Neural progenitor cell (in vitro differentiated cells): ENCODE data around the gene PRDM16. TPM values are rescaled to one million over a fixed set of nuclear protein-coding genes. Genes with fewer than 3 reads are reported as not detected.
"Not testable (repeated sequence)": the region's sequence is repeated elsewhere in the genome, so short reads cannot be mapped to it uniquely, and the experiment has no call there.

ENCODE experiments used
- DNase-seq: peaks from one replicate; pipeline ENCODE4 v3.0.0-alpha.2; 2016; ENCODE audit warnings: low spot score
- H2AFZ ChIP-seq: fragments of 200-600 bp; sonication (generic); replicated peaks from 2 replicates; pipeline ENCODE4 v1.6.1; 2016; ENCODE audit warnings: antibody characterized with exemption
- H3F3A ChIP-seq: fragments of 200-600 bp; sonication (generic); 2 replicates; pipeline ENCODE4 v1.6.1; 2016; ENCODE audit warnings: antibody characterized with exemption, low read depth
- H3K27ac ChIP-seq: fragments of 200-600 bp; sonication (generic); 2 replicates; pipeline ENCODE4 v1.5.1; 2016; ENCODE audit warnings: mild to moderate bottlenecking
- H3K27me3 ChIP-seq: fragments of 200-600 bp; sonication (generic); 2 replicates; pipeline ENCODE4 v1.6.1; 2016; ENCODE audit warnings: mild to moderate bottlenecking, moderate library complexity
- H3K36me3 ChIP-seq: fragments of 200-600 bp; sonication (generic); 2 replicates; pipeline ENCODE4 v1.5.1; 2016
- H3K4me1 ChIP-seq: fragments of 200-600 bp; sonication (generic); 2 replicates; pipeline ENCODE4 v1.6.1; 2016; ENCODE audit warnings: mixed run types
- H3K4me2 ChIP-seq: fragments of 200-600 bp; sonication (generic); 2 replicates; pipeline ENCODE4 v1.6.1; 2016
- H3K4me3 ChIP-seq: fragments of 200-600 bp; sonication (generic); 2 replicates; pipeline ENCODE4 v1.5.1; 2016
- H3K79me2 ChIP-seq: fragments of 200-600 bp; sonication (generic); 2 replicates; pipeline ENCODE4 v1.6.1; 2016; ENCODE audit warnings: low read depth
- H3K9ac ChIP-seq: fragments of 200-600 bp; sonication (generic); 2 replicates; pipeline ENCODE4 v1.6.1; 2016
- H3K9me3 ChIP-seq: fragments of 200-600 bp; sonication (generic); 2 replicates; pipeline ENCODE4 v1.5.1; 2016; ENCODE audit warnings: low read depth
- H4K20me1 ChIP-seq: fragments of 200-600 bp; sonication (generic); 2 replicates; pipeline ENCODE4 v1.6.1; 2016; ENCODE audit warnings: low read depth
- H3K27ac Mint-ChIP-seq: 3 replicates; pipeline ENCODE4 v1.8.0; 2021; ENCODE audit warnings: mixed read lengths
- H3K27me3 Mint-ChIP-seq: 2 replicates; pipeline ENCODE4 v1.8.0; 2022; ENCODE audit warnings: low read depth, mild to moderate bottlenecking, inconsistent platforms, moderate library complexity, mixed read lengths; ENCODE audit not compliant: insufficient read depth
- H3K36me3 Mint-ChIP-seq: 3 replicates; pipeline ENCODE4 v1.8.0; 2021; ENCODE audit warnings: mixed read lengths
- H3K4me1 Mint-ChIP-seq: 3 replicates; pipeline ENCODE4 v1.8.0; 2021; ENCODE audit warnings: mixed read lengths
- H3K4me3 Mint-ChIP-seq: 3 replicates; pipeline ENCODE4 v1.8.0; 2021; ENCODE audit warnings: mild to moderate bottlenecking, moderate library complexity, mixed read lengths
- H3K9me3 Mint-ChIP-seq: 3 replicates; pipeline ENCODE4 v1.8.0; 2020; ENCODE audit warnings: mixed read lengths
- CTCF ChIP-seq: fragments of 200-600 bp; sonication (generic); IDR thresholded peaks from 2 replicates; pipeline ENCODE4 v1.5.1; 2017; ENCODE audit warnings: antibody characterized with exemption, mild to moderate bottlenecking
- EZH2 ChIP-seq: fragments of 200-600 bp; sonication (generic); IDR thresholded peaks from 2 replicates; pipeline ENCODE4 v1.6.1; 2017; ENCODE audit warnings: antibody characterized with exemption, mild to moderate bottlenecking, moderate library complexity
- EZH2phosphoT487 ChIP-seq: fragments of 200-600 bp; sonication (generic); IDR thresholded peaks from 2 replicates; pipeline ENCODE4 v1.6.1; 2017; ENCODE audit warnings: antibody characterized with exemption
- total RNA-seq: library from RNA; depleted of rRNA; stranded (reverse); fragments of >200 nt; gene quantifications from 2 replicates; pipeline ENCODE4 v1.2.3, GENCODE V29; 2015; ENCODE audit warnings: low replicate concordance

Gene PRDM16
- total RNA-seq, 1 donor from 2014 or later: 1.9 TPM

GRCh38 chr1:3284691-3285090, 215.7 kb downstream of the PRDM16 start:
- Histone ChIP-seq H4K20me1 (no peaks in the 10 kb centered on the region), H3K4me3 (no peak overlapping the region), H3K36me3 (no peaks in the 10 kb centered on the region), H3K27ac (no peak overlapping the region), H3K79me2 (no peaks in the 10 kb centered on the region), H3K9ac (no peak overlapping the region), H3K9me3 (no peaks in the 10 kb centered on the region), H3K4me1 (no peaks in the 10 kb centered on the region), H3F3A (no peaks in the 10 kb centered on the region), H3K4me2 (no peak overlapping the region), H3K27me3 (no peaks in the 10 kb centered on the region), H2AFZ (no peak overlapping the region)
- peaks cover 18% of the 10 kb centered on the region for H3K4me1 Mint-ChIP-seq
- H3K27ac Mint-ChIP-seq: no peak overlapping the region
- H3K36me3 Mint-ChIP-seq: no peaks in the 10 kb centered on the region
- no peak overlapping the region for H3K4me3 Mint-ChIP-seq
- H3K9me3 Mint-ChIP-seq: no peaks in the 10 kb centered on the region
- DNase-seq: no peak
- TF ChIP-seq EZH2phosphoT487: no peak
- no peak for TF ChIP-seq CTCF
- no peak for TF ChIP-seq EZH2
- H3K27me3 Mint-ChIP-seq: peaks cover 14% of the 10 kb centered on the region

DNA sequence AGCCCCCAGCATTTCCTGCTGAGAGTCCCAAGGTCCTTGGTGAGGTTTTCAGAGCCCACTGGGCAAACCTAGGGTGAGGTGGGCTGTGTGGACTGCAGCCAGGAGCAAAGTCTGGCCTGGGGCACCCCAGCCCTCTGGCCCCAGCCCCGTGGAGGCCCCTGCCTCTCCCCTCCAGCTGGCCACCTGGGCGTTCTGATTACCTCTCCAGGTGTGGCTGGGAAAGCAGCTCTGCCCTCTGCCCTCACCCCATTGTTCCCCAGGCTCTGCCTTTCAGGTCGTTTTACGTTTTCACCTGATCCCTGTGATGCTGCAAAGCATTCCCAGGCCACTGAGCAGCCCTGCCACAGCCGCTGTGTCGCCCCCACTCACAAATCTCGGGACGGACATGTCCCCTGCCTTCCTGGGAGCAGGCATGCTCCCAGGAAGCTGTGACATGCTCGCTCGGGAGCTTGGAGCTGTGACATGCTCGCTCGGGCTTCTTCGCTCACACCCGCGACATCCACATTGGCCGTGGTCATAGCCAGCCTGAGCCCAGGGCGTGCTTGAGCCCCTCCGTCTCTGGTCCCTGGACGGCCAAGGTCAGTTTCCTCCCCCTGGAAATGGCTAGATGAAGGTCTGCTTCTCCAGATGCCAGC, 216.2 kb downstream of the PRDM16 start:
- H3K4me2 ChIP-seq: no peak overlapping the region
- no peak overlapping the region for H2AFZ ChIP-seq
- H3K9me3 ChIP-seq: no peaks in the 10 kb centered on the region
- H3K27me3 Mint-ChIP-seq: peaks cover 14% of the 10 kb centered on the region
- no peaks in the 10 kb centered on the region for H3F3A ChIP-seq
- H3K9me3 Mint-ChIP-seq: no peaks in the 10 kb centered on the region
- H3K27ac Mint-ChIP-seq: no peak overlapping the region
- DNase-seq: no peak
- no peaks in the 10 kb centered on the region for H3K4me1 ChIP-seq
- no peak for TF ChIP-seq CTCF
- TF ChIP-seq EZH2: no peak
- TF ChIP-seq EZH2phosphoT487: no peak
- H3K36me3 Mint-ChIP-seq: no peaks in the 10 kb centered on the region
- peaks cover 16% of the 10 kb centered on the region for H3K4me1 Mint-ChIP-seq
- H3K36me3 ChIP-seq: no peaks in the 10 kb centered on the region
- no peaks in the 10 kb centered on the region for H3K27me3 ChIP-seq
- no peak overlapping the region for H3K27ac ChIP-seq
- H4K20me1 ChIP-seq: no peaks in the 10 kb centered on the region
- no peak overlapping the region for H3K4me3 ChIP-seq
- no peak overlapping the region for H3K4me3 Mint-ChIP-seq
- H3K9ac ChIP-seq: no peak overlapping the region
- no peaks in the 10 kb centered on the region for H3K79me2 ChIP-seq

GRCh38 chr1:3287095-3287494, 218.1 kb downstream of the PRDM16 start:
- H3K4me1 ChIP-seq, H2AFZ ChIP-seq, H3K4me3 Mint-ChIP-seq, H3K36me3 ChIP-seq, H3F3A ChIP-seq, H3K9me3 ChIP-seq, H3K79me2 ChIP-seq, H3K27me3 ChIP-seq, H3K9ac ChIP-seq, DNase-seq, H3K36me3 Mint-ChIP-seq, H3K27ac ChIP-seq, H3K4me3 ChIP-seq, H3K9me3 Mint-ChIP-seq, H4K20me1 ChIP-seq, H3K4me2 ChIP-seq, H3K27ac Mint-ChIP-seq: not testable (repeated sequence)
- peaks cover 15% of the 10 kb centered on the region for H3K4me1 Mint-ChIP-seq
- H3K27me3 Mint-ChIP-seq: peaks cover 10% of the 10 kb centered on the region

- H2AFZ ChIP-seq: no peak overlapping the region
- H3K4me1 Mint-ChIP-seq: peaks cover 21% of the 10 kb centered on the region
- no peak overlapping the region for H3K27ac ChIP-seq
- no peak overlapping the region for H3K27ac Mint-ChIP-seq
- TF ChIP-seq EZH2phosphoT487 (no peak), EZH2 (no peak), CTCF (no peak)
- H3K36me3 ChIP-seq: no peaks in the 10 kb centered on the region
- no peaks in the 10 kb centered on the region for H3F3A ChIP-seq
- no peaks in the 10 kb centered on the region for H3K9me3 Mint-ChIP-seq
- no peak overlapping the region for H3K9ac ChIP-seq
- peaks cover 8% of the 10 kb centered on the region for H3K27me3 Mint-ChIP-seq
- H3K9me3 ChIP-seq: no peaks in the 10 kb centered on the region
- no peak for DNase-seq
- no peaks in the 10 kb centered on the region for H3K36me3 Mint-ChIP-seq
- H3K4me3 ChIP-seq: no peak overlapping the region
- no peak overlapping the region for H3K4me2 ChIP-seq
- no peaks in the 10 kb centered on the region for H4K20me1 ChIP-seq
- no peak overlapping the region for H3K4me3 Mint-ChIP-seq
- no peaks in the 10 kb centered on the region for H3K4me1 ChIP-seq
- no peaks in the 10 kb centered on the region for H3K27me3 ChIP-seq
- H3K79me2 ChIP-seq: no peaks in the 10 kb centered on the region
These were observed 218.7 kb downstream of the PRDM16 start for GRCh38 chr1:3287656-3288160.
